Stimulated activated memory B cell treated with anti-CD40 and anti-IgM and Interleukin-4, amounts not matched to agents 10 μg/mL and 1 μg/mL and 100 μg/mL, for 72 hours (primary cell): ENCODE data around the gene OPHN1.

Experiments used
- ATAC-seq: fragments of 150-1000 bp; cut with Tn5 transposase; 2 replicates; pipeline ENCODE4 v1.10.0; 2021
- H3K27ac Mint-ChIP-seq: one replicate; pipeline ENCODE4 v1.8.0; 2022; ENCODE audit warnings: mild to moderate bottlenecking, mixed read lengths
- H3K27me3 Mint-ChIP-seq: one replicate; pipeline ENCODE4 v1.8.0; 2022; ENCODE audit warnings: mixed read lengths
- H3K36me3 Mint-ChIP-seq: one replicate; pipeline ENCODE4 v1.8.0; 2022; ENCODE audit warnings: mixed read lengths
- H3K4me1 Mint-ChIP-seq: one replicate; pipeline ENCODE4 v1.8.0; 2022; ENCODE audit warnings: mixed read lengths
- H3K4me3 Mint-ChIP-seq: one replicate; pipeline ENCODE4 v1.8.0; 2022; ENCODE audit warnings: mild to moderate bottlenecking, moderate library complexity, mixed read lengths
- H3K9me3 Mint-ChIP-seq: one replicate; pipeline ENCODE4 v1.8.0; 2022; ENCODE audit warnings: mixed read lengths

The OPHN1 gene

GRCh38 chrX:68133181-68133580 is 300.1 kb downstream of the OPHN1 start:
- H3K4me1 Mint-ChIP-seq: no peaks in the 10 kb centered on the region
- no peak overlapping the region for H3K4me3 Mint-ChIP-seq
- H3K27ac Mint-ChIP-seq: no peak overlapping the region
- no peaks in the 10 kb centered on the region for H3K9me3 Mint-ChIP-seq
- no peak for ATAC-seq
- H3K27me3 Mint-ChIP-seq: no peaks in the 10 kb centered on the region
- no peaks in the 10 kb centered on the region for H3K36me3 Mint-ChIP-seq

- no peaks in the 10 kb centered on the region for H3K9me3 Mint-ChIP-seq
- H3K36me3 Mint-ChIP-seq: no peaks in the 10 kb centered on the region
- H3K27me3 Mint-ChIP-seq: no peaks in the 10 kb centered on the region
- no peak overlapping the region for H3K4me3 Mint-ChIP-seq
- H3K4me1 Mint-ChIP-seq: no peaks in the 10 kb centered on the region
- H3K27ac Mint-ChIP-seq: no peak overlapping the region
- ATAC-seq: no peak
Measured at GRCh38 chrX:68132749-68133148, 300.5 kb downstream of the OPHN1 start.

GRCh38 chrX:68121835-68122234 is 311.5 kb downstream of the OPHN1 start:
- Mint-ChIP-seq H3K9me3 (no peaks in the 10 kb centered on the region), H3K36me3 (no peaks in the 10 kb centered on the region), H3K4me1 (no peaks in the 10 kb centered on the region), H3K4me3 (no peak overlapping the region), H3K27me3 (no peaks in the 10 kb centered on the region), H3K27ac (no peak overlapping the region)
- ATAC-seq: no peak

- no peaks in the 10 kb centered on the region for H3K9me3 Mint-ChIP-seq
- no peak for ATAC-seq
- H3K4me3 Mint-ChIP-seq: no peak overlapping the region
- no peak overlapping the region for H3K27ac Mint-ChIP-seq
- H3K36me3 Mint-ChIP-seq: no peaks in the 10 kb centered on the region
- no peaks in the 10 kb centered on the region for H3K27me3 Mint-ChIP-seq
- no peaks in the 10 kb centered on the region for H3K4me1 Mint-ChIP-seq
Measured at GRCh38 chrX:68121371-68121770, 311.9 kb downstream of the OPHN1 start.

GRCh38 chrX:68115371-68115770 is 317.9 kb downstream of the OPHN1 start:
- Mint-ChIP-seq H3K4me3 (no peak overlapping the region), H3K4me1 (no peaks in the 10 kb centered on the region), H3K36me3 (no peaks in the 10 kb centered on the region), H3K27me3 (no peaks in the 10 kb centered on the region), H3K9me3 (no peaks in the 10 kb centered on the region), H3K27ac (no peak overlapping the region)
- no peak for ATAC-seq

GRCh38 chrX:68114573-68115129 is 318.6 kb downstream of the OPHN1 start:
- Mint-ChIP-seq H3K27me3 (no peaks in the 10 kb centered on the region), H3K27ac (no peak overlapping the region), H3K4me3 (no peak overlapping the region), H3K9me3 (no peaks in the 10 kb centered on the region), H3K36me3 (no peaks in the 10 kb centered on the region), H3K4me1 (no peaks in the 10 kb centered on the region)
- no peak for ATAC-seq

- no peak for ATAC-seq
- Mint-ChIP-seq H3K4me3 (no peak overlapping the region), H3K36me3 (no peaks in the 10 kb centered on the region), H3K4me1 (no peaks in the 10 kb centered on the region), H3K27me3 (no peaks in the 10 kb centered on the region), H3K9me3 (peaks cover 2% of the 10 kb centered on the region), H3K27ac (no peak overlapping the region)
Measured at GRCh38 chrX:68113837-68114572, 319.3 kb downstream of the OPHN1 start.

GRCh38 chrX:68112321-68112720 is 321.0 kb downstream of the OPHN1 start:
- no peaks in the 10 kb centered on the region for H3K27me3 Mint-ChIP-seq
- H3K4me1 Mint-ChIP-seq: no peaks in the 10 kb centered on the region
- H3K27ac Mint-ChIP-seq: no peak overlapping the region
- no peak overlapping the region for H3K4me3 Mint-ChIP-seq
- no peaks in the 10 kb centered on the region for H3K36me3 Mint-ChIP-seq
- peaks cover 3% of the 10 kb centered on the region for H3K9me3 Mint-ChIP-seq
- no peak for ATAC-seq

- Mint-ChIP-seq H3K4me1 (no peaks in the 10 kb centered on the region), H3K9me3 (peaks cover 11% of the 10 kb centered on the region), H3K27me3 (no peaks in the 10 kb centered on the region), H3K4me3 (no peak overlapping the region), H3K36me3 (no peaks in the 10 kb centered on the region), H3K27ac (no peak overlapping the region)
- no peak for ATAC-seq
Measured at GRCh38 chrX:68109162-68109561, 324.1 kb downstream of the OPHN1 start.

GRCh38 chrX:68098431-68098830 is 334.9 kb downstream of the OPHN1 start:
- Mint-ChIP-seq H3K27ac (no peak overlapping the region), H3K27me3 (no peaks in the 10 kb centered on the region), H3K4me1 (no peaks in the 10 kb centered on the region), H3K4me3 (no peak overlapping the region), H3K36me3 (no peaks in the 10 kb centered on the region), H3K9me3 (no peaks in the 10 kb centered on the region)
- ATAC-seq: no peak

GRCh38 chrX:68090266-68090665 is 343.0 kb downstream of the OPHN1 start:
- H3K27ac Mint-ChIP-seq: no peak overlapping the region
- no peaks in the 10 kb centered on the region for H3K36me3 Mint-ChIP-seq
- no peaks in the 10 kb centered on the region for H3K4me1 Mint-ChIP-seq
- H3K9me3 Mint-ChIP-seq: no peaks in the 10 kb centered on the region
- ATAC-seq: no peak
- no peaks in the 10 kb centered on the region for H3K27me3 Mint-ChIP-seq
- H3K4me3 Mint-ChIP-seq: no peak overlapping the region

- Mint-ChIP-seq H3K9me3 (no peaks in the 10 kb centered on the region), H3K36me3 (no peaks in the 10 kb centered on the region), H3K27me3 (no peaks in the 10 kb centered on the region), H3K4me1 (no peaks in the 10 kb centered on the region), H3K27ac (no peak overlapping the region), H3K4me3 (no peak overlapping the region)
- no peak for ATAC-seq
Measured at GRCh38 chrX:68087526-68087925, 345.8 kb downstream of the OPHN1 start.

- Mint-ChIP-seq H3K4me3 (no peak overlapping the region), H3K9me3 (no peaks in the 10 kb centered on the region), H3K4me1 (no peaks in the 10 kb centered on the region), H3K36me3 (no peaks in the 10 kb centered on the region), H3K27ac (no peak overlapping the region), H3K27me3 (no peaks in the 10 kb centered on the region)
- no peak for ATAC-seq
Measured at GRCh38 chrX:68086709-68087108, 346.6 kb downstream of the OPHN1 start.

- no peak overlapping the region for H3K4me3 Mint-ChIP-seq
- no peak overlapping the region for H3K27ac Mint-ChIP-seq
- H3K27me3 Mint-ChIP-seq: no peaks in the 10 kb centered on the region
- no peaks in the 10 kb centered on the region for H3K9me3 Mint-ChIP-seq
- no peaks in the 10 kb centered on the region for H3K4me1 Mint-ChIP-seq
- H3K36me3 Mint-ChIP-seq: no peaks in the 10 kb centered on the region
- no peak for ATAC-seq
Measured at GRCh38 chrX:68084765-68085164, 348.5 kb downstream of the OPHN1 start.

- H3K4me1 Mint-ChIP-seq: no peaks in the 10 kb centered on the region
- H3K36me3 Mint-ChIP-seq: no peaks in the 10 kb centered on the region
- no peak overlapping the region for H3K4me3 Mint-ChIP-seq
- H3K27ac Mint-ChIP-seq: no peak overlapping the region
- ATAC-seq: no peak
- H3K9me3 Mint-ChIP-seq: no peaks in the 10 kb centered on the region
- no peaks in the 10 kb centered on the region for H3K27me3 Mint-ChIP-seq
Measured at GRCh38 chrX:68083510-68083909, 349.8 kb downstream of the OPHN1 start.

- no peaks in the 10 kb centered on the region for H3K27me3 Mint-ChIP-seq
- H3K4me1 Mint-ChIP-seq: no peaks in the 10 kb centered on the region
- H3K27ac Mint-ChIP-seq: no peak overlapping the region
- H3K4me3 Mint-ChIP-seq: no peak overlapping the region
- H3K9me3 Mint-ChIP-seq: no peaks in the 10 kb centered on the region
- no peaks in the 10 kb centered on the region for H3K36me3 Mint-ChIP-seq
- ATAC-seq: no peak
Measured at GRCh38 chrX:68079961-68080360, 353.3 kb downstream of the OPHN1 start.
